Sigmoid colon (tissue), 4 donors: Measurements from ENCODE around the gene STK17B.

Experiments used
- CTCF ChIP-seq, 4 experiments: fragments of 450-650 bp in 3 of 4; fragments of 200-600 bp in 1 of 4; IDR thresholded peaks; one replicate each; pipeline ENCODE4 v1.5.1; 2016 to 2019; ENCODE audit warnings: antibody characterized with exemption in 4 of 4, mild to moderate bottlenecking in 3 of 4, moderate library complexity in 2 of 4
- EP300 ChIP-seq, 4 donors: sonication (generic); formaldehyde crosslinking; IDR thresholded peaks; one replicate each; pipeline ENCODE4 v1.6.1; 2017; ENCODE audit warnings: antibody characterized with exemption in 4 of 4
- POLR2A ChIP-seq, 2 donors: fragments of 450-650 bp; IDR thresholded peaks; one replicate each; pipeline ENCODE4 v1.6.1; 2016; ENCODE audit warnings: antibody characterized with exemption in 2 of 2, mild to moderate bottlenecking in 2 of 2, moderate library complexity in 2 of 2
- POLR2AphosphoS5 ChIP-seq, 4 donors: sonication (generic); formaldehyde crosslinking; IDR thresholded peaks; one replicate each; pipeline ENCODE4 v1.6.1; 2017; ENCODE audit warnings: antibody characterized with exemption in 4 of 4

- TF ChIP-seq POLR2A (IDR thresholded peaks at IDR 0.05) (no peak), EP300 (IDR thresholded peaks at IDR 0.05) (no peak), CTCF (IDR thresholded peaks at IDR 0.05) (no peak), POLR2AphosphoS5 (IDR thresholded peaks at IDR 0.05) (no peak)
Observed at GRCh38 chr2:196187898-196188458, 16.6 kb upstream of the STK17B start.
